GM18951 (cell line): ENCODE measurements around the gene ARHGEF40.

ENCODE experiments used
- POLR2A ChIP-seq: IDR thresholded peaks from 4 replicates; pipeline ENCODE4 v1.6.1; 2011; ENCODE audit warnings: mild to moderate bottlenecking; ENCODE audit not compliant: insufficient read length, insufficient read depth; ENCODE audit errors: extremely low read depth
- in situ Hi-C: fragments of 300-500 bp; cut with MboI; formaldehyde crosslinking; loops from one replicate; pipeline ENCODE4 v1.12.0; 2022; ENCODE audit warnings: low sequenced_read_pairs, mixed read lengths, inconsistent platforms; ENCODE audit not compliant: unreplicated experiment

The ARHGEF40 gene

DNA sequence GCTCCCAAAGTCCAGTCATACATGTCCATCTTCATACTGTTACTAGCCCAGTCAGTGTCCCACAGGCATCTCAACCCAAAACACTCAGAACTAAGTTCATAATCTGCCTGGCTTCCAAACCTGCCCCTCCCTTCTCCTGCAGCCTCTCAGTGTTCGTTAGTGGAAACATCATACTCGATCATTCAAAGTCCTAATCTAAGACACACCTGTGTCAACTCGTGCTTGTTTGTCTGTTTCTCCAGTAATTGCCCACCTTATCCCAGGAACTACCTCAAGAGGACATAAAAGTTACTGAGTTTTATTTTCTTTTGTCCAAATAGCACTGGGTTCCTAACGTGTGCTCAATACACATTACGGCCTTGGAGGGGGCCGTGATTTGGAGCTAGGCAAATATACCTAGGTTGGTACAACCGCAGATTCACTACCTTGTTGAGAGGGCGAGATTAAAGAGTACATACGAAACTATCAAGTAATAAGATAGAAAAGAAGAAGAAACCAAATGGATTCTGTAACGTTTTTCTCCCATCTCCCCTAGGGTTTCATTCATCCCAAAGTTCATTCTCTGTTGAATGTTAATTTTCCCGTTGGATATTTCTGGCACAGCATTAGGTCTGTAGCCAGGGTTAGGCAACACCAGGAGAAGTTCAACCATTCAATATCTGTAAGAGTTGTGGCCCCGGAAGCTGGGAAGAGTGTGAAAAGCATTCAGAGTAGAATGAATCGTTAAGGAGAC, 9.3 kb upstream of the ARHGEF40 start:
- TF ChIP-seq POLR2A, result no peak
- in situ Hi-C loops, result no loop called here

DNA sequence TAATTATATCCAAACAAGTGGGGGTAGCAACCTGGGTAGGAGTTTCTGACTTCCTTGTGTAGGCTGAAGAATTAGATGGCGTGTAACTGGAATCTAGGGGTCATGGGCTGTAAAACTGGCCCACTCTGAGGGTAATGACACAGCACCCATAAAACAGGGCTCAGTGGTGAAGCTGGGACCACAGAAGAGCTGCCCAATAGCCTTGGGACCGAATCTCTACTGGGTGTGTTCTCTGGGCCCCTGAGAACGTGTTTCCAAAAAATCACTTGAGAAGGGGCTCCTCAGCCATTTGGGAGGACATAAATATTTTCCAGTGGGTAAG, 8.8 kb upstream of the ARHGEF40 start:
- in situ Hi-C loops, result no loop called here
- no peak for TF ChIP-seq POLR2A

DNA sequence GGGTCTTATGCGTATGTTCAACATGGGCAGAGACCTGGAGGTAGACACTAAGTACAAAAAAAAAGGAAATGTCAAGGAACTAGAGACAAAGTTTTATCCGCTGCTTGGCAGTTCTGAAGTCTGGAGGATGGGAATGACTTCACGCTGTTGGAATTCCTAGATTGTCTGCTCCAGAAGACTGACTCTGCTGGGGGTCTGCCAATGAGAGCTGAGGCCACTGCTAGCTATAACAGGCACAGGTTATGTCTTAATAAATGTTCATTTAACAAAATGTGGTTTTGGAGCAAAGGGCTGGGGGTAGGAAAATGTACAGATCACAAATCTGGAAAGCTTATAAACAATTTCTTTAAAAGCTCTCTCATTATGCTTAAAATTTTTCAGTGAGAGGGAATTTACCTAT, 6.6 kb upstream of the ARHGEF40 start:
- no peak for TF ChIP-seq POLR2A
- in situ Hi-C loops, result no loop called here

DNA sequence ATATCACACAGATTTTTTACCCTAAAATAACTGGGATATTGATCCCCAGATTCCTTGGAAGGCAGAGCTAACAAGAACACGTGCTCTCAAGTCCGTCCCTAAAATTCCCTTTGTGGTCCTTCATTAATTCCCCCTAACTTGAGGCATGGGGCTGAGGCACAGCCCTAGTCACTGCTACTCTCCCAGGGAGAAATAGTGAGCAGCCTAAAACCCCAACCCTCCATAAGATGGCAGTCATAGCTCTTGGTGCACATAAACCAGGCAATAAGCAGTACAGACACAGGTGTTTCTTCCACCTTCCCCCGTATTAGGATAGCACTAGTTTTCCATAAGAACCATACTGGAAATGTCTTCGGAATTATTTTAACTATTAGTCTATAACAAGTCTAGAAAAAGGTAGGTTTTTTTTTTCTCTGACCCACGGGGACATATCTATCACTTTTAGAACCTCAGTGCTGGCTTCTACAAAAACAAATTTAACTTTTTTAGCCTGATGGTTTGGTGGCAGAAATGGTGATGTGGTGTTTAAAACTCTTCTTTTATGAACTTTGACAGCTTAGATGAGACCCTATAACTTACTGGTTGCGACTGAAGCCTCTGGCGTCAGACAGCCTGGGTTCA, 3.1 kb upstream of the ARHGEF40 start:
- TF ChIP-seq POLR2A, result no peak
- in situ Hi-C loops, result no loop called here

DNA sequence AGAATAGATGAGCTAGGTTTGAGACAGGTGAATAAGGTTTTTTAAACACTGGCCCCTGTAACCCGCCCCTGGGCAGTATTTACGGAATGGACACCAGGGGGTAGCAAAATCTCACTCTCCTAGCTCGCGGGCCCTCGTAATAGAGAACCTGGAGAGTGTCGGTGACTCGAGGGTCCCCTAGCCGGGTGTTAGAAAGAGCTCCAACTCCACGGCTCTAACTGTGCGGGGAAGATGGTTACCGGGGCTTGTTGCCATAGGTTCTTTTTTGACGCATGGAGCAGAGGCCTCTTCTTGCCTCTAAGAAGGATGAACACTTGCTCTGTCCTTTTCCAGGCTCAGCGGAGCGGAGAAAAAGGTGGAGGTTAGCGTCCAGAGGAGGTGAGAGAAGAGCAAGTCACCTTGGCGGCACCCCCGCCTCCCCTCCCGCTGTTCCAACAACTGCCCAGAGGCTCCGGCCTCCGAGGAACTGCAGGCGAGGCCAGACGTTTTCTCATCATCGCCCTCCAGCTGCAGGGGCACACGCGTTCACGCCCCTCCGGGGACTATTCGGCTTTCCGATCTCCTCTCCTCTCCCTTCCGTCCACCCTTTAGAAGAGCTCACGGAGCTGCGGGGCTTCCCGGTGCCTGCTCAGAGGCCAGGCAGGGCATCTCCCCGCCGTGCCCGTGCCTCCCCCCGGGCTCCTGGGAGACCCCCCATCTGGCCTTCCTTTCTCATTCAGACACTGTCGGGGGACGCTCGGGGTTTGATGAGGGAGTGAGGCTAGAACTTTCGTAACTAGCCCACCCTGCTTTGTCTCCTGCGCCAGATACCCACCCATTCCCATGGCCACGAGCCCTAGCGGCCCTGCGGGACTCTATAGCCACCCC, 1.4 kb upstream of the ARHGEF40 start:
- no peak for TF ChIP-seq POLR2A
- in situ Hi-C loops, result no loop called here

DNA sequence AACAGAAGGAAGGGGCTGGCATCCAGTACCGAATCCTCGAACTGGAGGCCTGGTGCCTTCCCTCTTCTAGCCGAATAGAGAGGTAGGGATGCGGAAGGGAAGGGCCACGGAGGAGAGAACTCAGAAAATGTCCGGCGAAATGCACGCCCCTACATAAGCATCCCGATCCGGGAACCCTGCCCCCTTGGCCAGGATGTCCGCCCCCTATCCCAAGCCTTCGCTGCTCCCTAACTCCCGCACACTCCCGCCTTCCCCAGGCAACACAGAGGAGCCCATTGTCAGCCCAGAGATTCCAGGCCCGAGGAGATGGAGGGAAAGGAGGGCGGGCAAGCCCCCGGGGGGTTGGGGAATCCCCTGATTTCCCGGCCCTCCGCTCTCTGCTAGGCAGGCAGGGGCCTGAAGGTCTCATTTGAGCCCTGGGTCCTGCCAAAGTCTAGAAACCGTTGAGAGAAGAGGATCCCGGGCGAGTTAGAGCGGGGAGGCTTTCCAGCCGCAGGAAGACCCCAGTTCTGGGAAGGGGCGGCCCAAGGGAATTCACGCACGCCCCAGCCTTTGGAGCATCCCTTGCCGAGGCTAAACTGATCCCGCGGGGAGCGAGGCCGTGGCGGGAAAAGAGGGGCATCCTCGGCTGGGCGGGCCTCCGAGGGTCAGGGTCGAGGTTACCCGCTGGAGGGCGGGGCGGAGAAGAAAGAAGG, 569 bp upstream of the ARHGEF40 start:
- in situ Hi-C loops, result no loop called here
- no peak for TF ChIP-seq POLR2A

DNA sequence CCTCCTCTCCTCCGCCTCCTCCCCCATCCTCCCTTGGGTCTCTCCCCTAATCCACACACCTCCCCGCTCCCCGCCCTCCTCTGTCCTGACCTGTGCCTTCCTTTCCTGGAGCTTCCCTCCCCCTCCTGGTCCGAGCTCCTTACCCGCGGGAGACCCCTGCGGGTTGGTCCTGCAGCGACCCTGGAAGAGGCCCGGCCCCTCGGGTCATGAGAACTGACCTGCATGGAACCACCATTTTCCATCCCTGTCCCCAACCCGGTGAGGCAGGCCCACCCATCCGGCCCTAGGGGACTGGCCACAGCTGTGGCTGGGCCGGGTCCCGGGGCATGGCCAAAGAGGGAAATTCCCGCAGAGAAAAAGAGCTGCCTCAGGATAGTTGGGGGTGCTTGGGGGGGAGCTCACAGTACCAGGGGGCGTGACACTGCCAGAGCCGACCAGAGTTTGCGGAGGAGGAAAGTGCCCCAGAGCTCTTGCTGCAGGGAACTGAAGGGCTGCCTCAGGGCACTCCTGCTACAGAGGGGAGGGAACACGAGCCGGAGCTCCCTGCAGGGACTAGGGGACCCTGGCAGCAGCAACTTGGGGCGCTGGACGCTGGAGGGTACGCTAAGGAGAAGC, 613 bp downstream of the ARHGEF40 start:
- in situ Hi-C loops, result no loop called here
- TF ChIP-seq POLR2A, result no peak

DNA sequence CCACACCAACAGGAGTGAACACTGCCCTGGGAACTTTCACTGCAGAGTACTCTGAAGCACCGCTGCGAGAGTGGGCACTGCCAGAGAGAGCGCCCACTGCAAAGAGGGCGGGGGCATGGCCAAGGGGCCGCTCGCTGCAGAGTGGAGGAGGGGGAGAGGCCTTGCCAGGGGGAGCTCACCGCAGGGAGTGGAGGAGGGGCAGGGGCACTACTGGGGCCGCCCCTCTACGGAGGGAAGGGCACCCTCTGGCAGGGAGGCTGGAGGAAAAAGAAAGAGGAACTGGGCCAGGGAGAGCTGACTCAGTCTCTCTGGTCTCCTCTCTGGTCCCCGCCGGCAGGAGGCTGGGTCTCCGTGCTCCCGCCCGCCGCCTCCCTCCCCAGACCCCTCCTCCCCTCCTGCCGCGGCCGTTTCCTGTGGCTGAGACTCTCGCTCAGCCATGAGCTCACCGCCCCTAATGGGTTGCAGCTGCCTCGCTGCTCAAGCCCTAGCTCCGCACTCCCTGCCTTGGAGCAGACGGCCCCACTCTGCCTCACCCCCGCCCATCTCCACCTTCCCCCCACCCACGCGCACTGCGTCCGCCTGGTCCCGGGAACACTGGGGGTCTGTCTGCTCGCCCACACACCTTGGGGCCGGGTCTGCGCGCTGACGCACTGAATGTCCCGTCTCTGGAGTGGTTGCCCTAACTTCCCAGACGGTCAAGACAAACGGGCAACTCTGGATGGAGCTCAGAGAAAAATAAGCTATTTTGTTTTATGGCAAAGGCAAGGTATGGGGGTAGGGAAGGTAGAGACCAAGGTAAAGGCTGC, 1.3 kb downstream of the ARHGEF40 start:
- TF ChIP-seq POLR2A, result no peak
- in situ Hi-C loops, result no loop called here

DNA sequence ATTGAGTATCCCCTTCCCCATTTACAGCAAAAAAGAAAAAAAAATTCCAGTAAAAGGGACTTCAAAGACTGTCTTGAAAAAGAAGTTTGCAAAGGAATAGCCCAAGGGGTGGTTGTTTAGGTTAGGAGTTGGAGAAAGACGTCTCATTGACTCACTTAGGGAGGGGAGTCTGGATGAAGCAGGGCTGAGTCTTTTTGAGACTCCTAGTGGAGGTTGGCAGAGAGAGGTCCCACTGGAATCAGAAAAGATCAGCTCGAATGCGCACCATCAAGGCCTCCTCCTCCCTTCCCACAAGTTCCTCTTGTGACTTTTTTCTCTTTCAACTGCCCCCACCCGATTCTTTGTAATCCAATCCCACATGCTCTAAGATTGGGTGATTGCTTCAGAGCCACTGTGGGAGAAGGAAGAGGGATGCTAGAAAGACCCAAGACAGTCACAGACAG, 1.9 kb downstream of the ARHGEF40 start:
- in situ Hi-C loops, result no loop called here
- no peak for TF ChIP-seq POLR2A

DNA sequence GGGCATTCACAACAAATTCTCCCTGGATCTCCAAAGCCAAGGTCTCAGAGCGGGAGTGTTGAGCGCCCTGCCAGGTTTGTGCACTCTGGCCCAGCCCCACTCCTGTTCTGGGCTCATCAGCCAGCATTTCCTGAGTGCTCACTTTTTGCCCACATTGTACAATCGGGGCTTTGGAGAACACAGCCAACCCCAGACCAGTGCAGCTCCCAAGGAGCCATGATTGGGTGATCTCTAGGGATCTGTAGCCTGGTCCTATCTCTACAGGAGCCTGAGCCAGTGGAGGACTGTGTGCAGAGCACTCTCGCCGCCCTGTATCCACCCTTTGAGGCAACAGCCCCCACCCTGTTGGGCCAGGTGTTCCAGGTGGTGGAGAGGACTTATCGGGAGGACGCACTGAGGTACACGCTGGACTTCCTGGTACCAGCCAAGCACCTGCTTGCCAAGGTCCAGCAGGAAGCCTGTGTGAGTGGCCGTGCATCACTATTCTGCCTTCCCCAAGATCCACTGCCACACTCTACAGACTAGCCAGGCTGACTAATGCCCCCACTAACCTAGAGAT, 2.8 kb downstream of the ARHGEF40 start:
- TF ChIP-seq POLR2A, result no peak

DNA sequence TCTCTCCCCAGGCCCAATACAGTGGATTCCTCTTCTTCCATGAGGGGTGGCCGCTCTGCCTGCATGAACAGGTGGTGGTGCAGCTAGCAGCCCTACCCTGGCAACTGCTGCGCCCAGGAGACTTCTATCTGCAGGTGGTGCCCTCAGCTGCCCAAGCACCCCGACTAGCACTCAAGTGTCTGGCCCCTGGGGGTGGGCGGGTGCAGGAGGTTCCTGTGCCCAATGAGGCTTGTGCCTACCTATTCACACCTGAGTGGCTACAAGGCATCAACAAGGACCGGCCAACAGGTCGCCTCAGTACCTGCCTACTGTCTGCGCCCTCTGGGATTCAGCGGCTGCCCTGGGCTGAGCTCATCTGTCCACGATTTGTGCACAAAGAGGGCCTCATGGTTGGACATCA, 3.8 kb downstream of the ARHGEF40 start:
- in situ Hi-C loops, result no loop called here
- no peak for TF ChIP-seq POLR2A

More for the DNA sequence above, 2.8 kb downstream of the ARHGEF40 start:
- in situ Hi-C loops, result no loop called here
